ENCODE results near the gene SERPINE1.

The SERPINE1 gene

DNA sequence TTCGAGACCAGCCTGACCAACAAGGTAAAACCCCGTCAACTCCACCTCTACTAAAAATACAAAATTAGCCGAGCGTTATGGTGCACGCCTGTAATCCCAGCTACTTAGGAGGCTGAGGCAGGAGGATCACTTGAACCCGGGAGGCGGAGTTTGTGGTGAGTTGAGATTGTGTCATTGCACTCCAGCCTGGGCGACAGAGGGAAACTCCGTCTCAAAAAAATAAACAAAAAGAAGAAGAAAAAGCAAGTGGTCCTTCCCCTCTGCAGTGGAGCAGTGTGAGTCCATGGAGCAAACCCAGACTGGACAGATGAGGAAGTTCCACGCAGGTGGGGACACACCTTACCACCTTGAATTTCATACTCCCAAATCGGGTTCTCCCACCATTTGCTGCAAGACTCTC lies 13.1 kb upstream of the SERPINE1 start:
- DNase-seq (ENCODE audit: extremely low read depth, insufficient read length), result no peak
- TF ChIP-seq, protein P1, sequence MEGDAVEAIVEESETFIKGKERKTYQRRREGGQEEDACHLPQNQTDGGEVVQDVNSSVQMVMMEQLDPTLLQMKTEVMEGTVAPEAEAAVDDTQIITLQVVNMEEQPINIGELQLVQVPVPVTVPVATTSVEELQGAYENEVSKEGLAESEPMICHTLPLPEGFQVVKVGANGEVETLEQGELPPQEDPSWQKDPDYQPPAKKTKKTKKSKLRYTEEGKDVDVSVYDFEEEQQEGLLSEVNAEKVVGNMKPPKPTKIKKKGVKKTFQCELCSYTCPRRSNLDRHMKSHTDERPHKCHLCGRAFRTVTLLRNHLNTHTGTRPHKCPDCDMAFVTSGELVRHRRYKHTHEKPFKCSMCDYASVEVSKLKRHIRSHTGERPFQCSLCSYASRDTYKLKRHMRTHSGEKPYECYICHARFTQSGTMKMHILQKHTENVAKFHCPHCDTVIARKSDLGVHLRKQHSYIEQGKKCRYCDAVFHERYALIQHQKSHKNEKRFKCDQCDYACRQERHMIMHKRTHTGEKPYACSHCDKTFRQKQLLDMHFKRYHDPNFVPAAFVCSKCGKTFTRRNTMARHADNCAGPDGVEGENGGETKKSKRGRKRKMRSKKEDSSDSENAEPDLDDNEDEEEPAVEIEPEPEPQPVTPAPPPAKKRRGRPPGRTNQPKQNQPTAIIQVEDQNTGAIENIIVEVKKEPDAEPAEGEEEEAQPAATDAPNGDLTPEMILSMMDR (IDR thresholded peaks at IDR 0.05; ENCODE audit: insufficient read depth, low read length, poor library complexity, severe bottlenecking), result no peak
- Histone ChIP-seq H3K27me3 (replicated peaks; ENCODE audit: control insufficient read depth, insufficient read depth, low read length) (no peaks in the 10 kb centered on the region), H3K4me3 (replicated peaks; ENCODE audit: low read depth, low read length) (no peak overlapping the region), H3K36me3 (ENCODE audit: control insufficient read depth, insufficient read depth, low read length) (no peaks in the 10 kb centered on the region)

DNA sequence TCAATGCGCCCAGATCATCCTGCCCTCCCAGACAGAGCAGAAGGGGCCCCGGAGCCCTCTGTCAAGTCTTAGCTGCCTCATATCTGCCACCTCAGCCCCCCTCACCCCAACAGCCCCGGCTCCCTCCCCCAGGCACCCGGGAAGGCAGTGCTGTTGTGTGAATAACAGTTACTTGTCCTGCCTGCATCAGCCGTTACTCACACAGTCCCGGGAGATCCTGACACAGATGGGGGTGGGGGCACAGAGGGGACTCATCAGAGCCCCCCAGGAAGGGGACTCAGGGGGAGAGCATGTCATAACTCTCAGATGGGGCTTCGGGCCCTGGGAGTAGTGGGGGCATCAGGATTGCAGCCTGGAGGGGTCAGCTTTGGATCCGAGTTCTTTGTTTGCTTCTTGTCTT lies 12.4 kb upstream of the SERPINE1 start:
- no peak for DNase-seq (ENCODE audit: extremely low read depth, insufficient read length)
- Histone ChIP-seq H3K27me3 (replicated peaks; ENCODE audit: control insufficient read depth, insufficient read depth, low read length) (no peaks in the 10 kb centered on the region), H3K4me3 (replicated peaks; ENCODE audit: low read depth, low read length) (no peak overlapping the region), H3K36me3 (ENCODE audit: control insufficient read depth, insufficient read depth, low read length) (no peaks in the 10 kb centered on the region)
- TF ChIP-seq, protein P1 (IDR thresholded peaks at IDR 0.05; ENCODE audit: insufficient read depth, low read length, poor library complexity, severe bottlenecking), result no peak

DNA sequence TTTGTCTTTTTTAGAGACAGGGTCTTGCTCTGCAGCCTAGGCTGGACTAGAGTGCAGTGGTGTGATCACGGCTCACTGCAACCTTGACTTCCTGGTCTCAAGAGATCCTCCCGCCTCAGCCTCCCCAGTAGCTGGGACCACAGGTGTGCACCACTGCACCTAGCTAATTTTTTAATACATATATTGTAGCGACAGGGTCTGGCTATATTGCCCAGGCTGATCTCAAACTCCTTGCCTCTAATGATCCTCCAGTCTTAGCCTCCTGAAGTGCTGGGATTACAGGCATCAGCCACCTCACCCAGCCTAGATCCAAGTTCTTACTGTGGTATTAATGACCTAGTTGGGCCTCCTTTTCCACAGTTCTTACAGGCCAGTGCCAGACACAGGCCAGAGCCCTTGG lies 11.7 kb upstream of the SERPINE1 start:
- Histone ChIP-seq H3K36me3 (ENCODE audit: control insufficient read depth, insufficient read depth, low read length) (no peaks in the 10 kb centered on the region), H3K4me3 (replicated peaks; ENCODE audit: low read depth, low read length) (no peak overlapping the region), H3K27me3 (replicated peaks; ENCODE audit: control insufficient read depth, insufficient read depth, low read length) (no peaks in the 10 kb centered on the region)
- no peak for DNase-seq (ENCODE audit: extremely low read depth, insufficient read length)
- TF ChIP-seq, protein P1 (IDR thresholded peaks at IDR 0.05; ENCODE audit: insufficient read depth, low read length, poor library complexity, severe bottlenecking), result no peak

DNA sequence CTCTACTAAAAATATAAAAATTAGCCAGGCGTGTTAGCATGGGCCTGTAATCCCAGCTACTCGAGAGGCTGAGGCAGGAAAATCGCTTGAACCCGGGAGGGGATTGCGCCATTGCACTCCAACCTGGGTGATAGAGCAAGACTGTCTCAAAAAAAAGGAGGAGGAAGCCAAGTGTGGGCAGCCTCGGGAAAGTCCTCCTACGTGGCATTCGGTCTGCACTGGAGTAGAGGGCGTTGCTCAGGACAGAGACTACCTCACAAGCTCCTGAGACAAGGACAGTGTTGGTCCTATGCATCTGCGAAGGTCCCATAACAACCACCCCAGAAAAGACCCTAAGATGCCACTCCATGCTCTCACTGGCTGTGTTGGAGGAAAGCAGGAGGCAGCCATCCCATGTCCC lies 10.0 kb upstream of the SERPINE1 start:
- TF ChIP-seq, protein P1 (IDR thresholded peaks at IDR 0.05; ENCODE audit: insufficient read depth, low read length, poor library complexity, severe bottlenecking), result no peak
- no peak overlapping the region for H3K4me3 ChIP-seq (replicated peaks; ENCODE audit: low read depth, low read length)
- no peaks in the 10 kb centered on the region; the same call in 1 of the 2 replicates for H3K27me3 ChIP-seq (replicated peaks; ENCODE audit: control insufficient read depth, insufficient read depth, low read length)
- DNase-seq (ENCODE audit: extremely low read depth, insufficient read length), result no peak
- no peaks in the 10 kb centered on the region for H3K36me3 ChIP-seq (ENCODE audit: control insufficient read depth, insufficient read depth, low read length)

DNA sequence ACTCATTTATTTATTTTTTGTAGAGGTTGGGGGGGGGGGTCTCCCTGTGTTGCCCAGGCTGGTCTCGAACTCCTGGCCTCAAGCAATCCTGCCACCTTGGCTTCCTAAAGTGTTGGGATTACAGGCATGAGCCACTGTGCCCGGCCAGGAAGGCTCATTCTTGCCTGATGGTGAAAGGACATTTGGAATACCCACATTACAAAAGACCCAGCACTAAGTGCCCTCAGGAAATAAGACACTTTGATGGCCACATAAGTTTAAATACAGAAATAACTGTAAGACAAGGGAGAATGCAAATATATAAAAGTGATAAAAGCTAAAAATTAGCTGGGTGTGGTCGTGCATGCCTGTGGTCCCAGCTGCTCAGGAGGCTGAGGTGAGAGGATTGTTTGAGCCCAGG lies 8.0 kb upstream of the SERPINE1 start:
- Histone ChIP-seq H3K36me3 (ENCODE audit: control insufficient read depth, insufficient read depth, low read length) (no peaks in the 10 kb centered on the region), H3K4me3 (replicated peaks; ENCODE audit: low read depth, low read length) (no peak overlapping the region), H3K27me3 (replicated peaks; ENCODE audit: control insufficient read depth, insufficient read depth, low read length) (no peaks in the 10 kb centered on the region; the same call in 1 of the 2 replicates)
- TF ChIP-seq, protein P1 (IDR thresholded peaks at IDR 0.05; ENCODE audit: insufficient read depth, low read length, poor library complexity, severe bottlenecking), result no peak
- no peak for DNase-seq (ENCODE audit: extremely low read depth, insufficient read length)

DNA sequence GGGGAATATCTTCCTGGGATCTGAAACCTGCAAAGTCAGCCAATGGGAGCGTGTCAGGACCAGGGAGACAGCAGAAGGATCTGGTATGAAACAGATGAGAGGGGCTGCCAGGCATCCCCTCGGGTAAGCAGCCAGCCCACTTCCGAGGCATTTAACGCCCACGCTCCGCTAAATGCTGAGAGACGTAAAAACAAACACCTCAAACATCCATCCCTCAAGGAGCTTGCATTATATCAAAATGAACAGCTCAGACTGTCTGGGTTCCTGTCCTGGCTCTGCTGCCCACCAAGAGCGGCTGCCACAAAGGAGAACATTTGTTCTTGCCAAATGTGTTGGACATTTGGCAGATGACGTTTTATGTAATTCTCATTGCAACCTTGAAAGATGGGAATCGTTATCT lies 7.0 kb upstream of the SERPINE1 start:
- DNase-seq (ENCODE audit: extremely low read depth, insufficient read length), result no peak
- H3K27me3 ChIP-seq (replicated peaks; ENCODE audit: control insufficient read depth, insufficient read depth, low read length), result no peaks in the 10 kb centered on the region; the same call in 1 of the 2 replicates
- TF ChIP-seq, protein P1 (IDR thresholded peaks at IDR 0.05; ENCODE audit: insufficient read depth, low read length, poor library complexity, severe bottlenecking), result no peak
- no peaks in the 10 kb centered on the region for H3K36me3 ChIP-seq (ENCODE audit: control insufficient read depth, insufficient read depth, low read length)
- H3K4me3 ChIP-seq (replicated peaks; ENCODE audit: low read depth, low read length), result no peak overlapping the region
